Right ventricle myocardium superior (tissue), 1 donor: ENCODE results near the gene PARP1. TPM values are rescaled to one million over a fixed set of nuclear protein-coding genes. Genes with fewer than 3 reads are reported as not detected.

Experiments
- ATAC-seq: fragments of 200-7000 bp; cut with Tn5 transposase; one replicate; pipeline ENCODE4 v1.9.1; 2020; ENCODE audit warnings: mild to moderate bottlenecking; ENCODE audit not compliant: poor library complexity
- DNase-seq: peaks from one replicate; pipeline ENCODE4 v3.0.0-alpha.2; 2020
- intact Hi-C: fragments of 100-400 bp; cut with DNase I; formaldehyde crosslinking; loops from one replicate; pipeline ENCODE4 v1.11.2; 2022
- total RNA-seq: library from RNA; stranded (reverse); fragmentation: NEBNext Ultra II Directional; extraction: Animal tissue kit (Norgen Biotek cat#: 25700); gene quantifications from one replicate; pipeline ENCODE4 v1.2.1, GENCODE V29; 2021
- donor health status: DM: no; HTN: yes; CAD: no; lungs with severe emphysema.

PARP1 gene
- total RNA-seq, 1 donor from 2014 or later = 149 TPM

GRCh38 chr1:226414098-226414698 is 6.3 kb upstream of the PARP1 start:
- intact Hi-C loops = no loop called here
- ATAC-seq (no peak), DNase-seq (no peak)

GRCh38 chr1:226411619-226412018 is 3.7 kb upstream of the PARP1 start:
- ATAC-seq = no peak
- DNase-seq = no peak
- intact Hi-C loops = no loop called here

- no peak for ATAC-seq
Observed at GRCh38 chr1:226410958-226411357, 3.1 kb upstream of the PARP1 start.

GRCh38 chr1:226409392-226409791 is 1.5 kb upstream of the PARP1 start:
- DNase-seq (no peak), ATAC-seq (no peak)
- intact Hi-C loops = no loop called here

More at GRCh38 chr1:226410958-226411357, 3.1 kb upstream of the PARP1 start:
- intact Hi-C loops = no loop called here
- no peak for DNase-seq

GRCh38 chr1:226408285-226409184 is 642 bp upstream of the PARP1 start:
- no peak for ATAC-seq
- intact Hi-C loops = no loop called here
- no peak for DNase-seq

GRCh38 chr1:226407199-226407496 is 745 bp downstream of the PARP1 start:
- intact Hi-C loops = no loop called here
- no peak for ATAC-seq

GRCh38 chr1:226406401-226406881 is 1.5 kb downstream of the PARP1 start:
- DNase-seq = no peak
- intact Hi-C loops = no loop called here
- no peak for ATAC-seq

More at GRCh38 chr1:226407199-226407496, 745 bp downstream of the PARP1 start:
- DNase-seq = no peak

GRCh38 chr1:226405411-226405988 is 2.4 kb downstream of the PARP1 start:
- no peak for ATAC-seq
- intact Hi-C loops = no loop called here

GRCh38 chr1:226404904-226405222 is 3.0 kb downstream of the PARP1 start:
- no peak for DNase-seq
- intact Hi-C loops = no loop called here
- ATAC-seq = no peak

More at GRCh38 chr1:226405411-226405988, 2.4 kb downstream of the PARP1 start:
- DNase-seq = no peak

GRCh38 chr1:226404063-226404903 is 3.6 kb downstream of the PARP1 start:
- DNase-seq (no peak), ATAC-seq (no peak)
- intact Hi-C loops = no loop called here

- intact Hi-C loops = no loop called here
- DNase-seq (no peak), ATAC-seq (no peak)
Observed at GRCh38 chr1:226403201-226404034, 4.5 kb downstream of the PARP1 start.

- no peak for DNase-seq
- no peak for ATAC-seq
- intact Hi-C loops = no loop called here
Observed at GRCh38 chr1:226402739-226403165, 5.1 kb downstream of the PARP1 start.

- intact Hi-C loops = no loop called here
- ATAC-seq (no peak), DNase-seq (no peak)
Observed at GRCh38 chr1:226401355-226402303, 6.3 kb downstream of the PARP1 start.

- intact Hi-C loops = no loop called here
- peak; percentile 53 for ATAC-seq
- DNase-seq = no peak
Observed at GRCh38 chr1:226400519-226401354, 7.2 kb downstream of the PARP1 start.

GRCh38 chr1:226397955-226398636 is 9.8 kb downstream of the PARP1 start:
- intact Hi-C loops = no loop called here
- ATAC-seq = no peak
- DNase-seq = no peak
